ENCODE results near the gene VTA1.

DNA sequence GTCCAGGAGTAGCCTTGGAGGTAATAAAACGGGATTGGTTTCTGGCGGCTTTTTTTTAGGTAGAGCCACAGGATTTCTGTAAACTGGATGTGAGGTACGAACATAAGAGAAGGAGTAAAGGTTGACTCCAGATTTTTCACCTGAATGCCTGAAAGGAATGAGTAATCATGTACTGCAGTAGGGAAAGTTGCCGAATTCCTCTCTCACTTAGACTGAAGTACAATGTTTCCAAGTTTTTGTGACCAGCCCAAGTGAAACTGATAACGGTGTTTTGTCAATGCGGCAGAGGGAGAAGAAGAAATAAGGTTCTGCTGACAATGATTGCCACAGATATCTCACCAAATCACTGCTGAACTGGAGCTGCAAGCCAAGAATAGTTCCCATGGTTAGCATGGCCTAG, 75.0 kb downstream of the VTA1 start:
- TF ChIP-seq, protein P1, sequence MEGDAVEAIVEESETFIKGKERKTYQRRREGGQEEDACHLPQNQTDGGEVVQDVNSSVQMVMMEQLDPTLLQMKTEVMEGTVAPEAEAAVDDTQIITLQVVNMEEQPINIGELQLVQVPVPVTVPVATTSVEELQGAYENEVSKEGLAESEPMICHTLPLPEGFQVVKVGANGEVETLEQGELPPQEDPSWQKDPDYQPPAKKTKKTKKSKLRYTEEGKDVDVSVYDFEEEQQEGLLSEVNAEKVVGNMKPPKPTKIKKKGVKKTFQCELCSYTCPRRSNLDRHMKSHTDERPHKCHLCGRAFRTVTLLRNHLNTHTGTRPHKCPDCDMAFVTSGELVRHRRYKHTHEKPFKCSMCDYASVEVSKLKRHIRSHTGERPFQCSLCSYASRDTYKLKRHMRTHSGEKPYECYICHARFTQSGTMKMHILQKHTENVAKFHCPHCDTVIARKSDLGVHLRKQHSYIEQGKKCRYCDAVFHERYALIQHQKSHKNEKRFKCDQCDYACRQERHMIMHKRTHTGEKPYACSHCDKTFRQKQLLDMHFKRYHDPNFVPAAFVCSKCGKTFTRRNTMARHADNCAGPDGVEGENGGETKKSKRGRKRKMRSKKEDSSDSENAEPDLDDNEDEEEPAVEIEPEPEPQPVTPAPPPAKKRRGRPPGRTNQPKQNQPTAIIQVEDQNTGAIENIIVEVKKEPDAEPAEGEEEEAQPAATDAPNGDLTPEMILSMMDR (IDR thresholded peaks at IDR 0.05), result no peak
- TF ChIP-seq EZH2 (IDR thresholded peaks at IDR 0.05; ENCODE audit: borderline replicate concordance, insufficient read depth, low read depth, low read length, poor library complexity, severe bottlenecking), result no peak
